MM.1S (cell line): ENCODE measurements around the gene PPA1.

ENCODE experiments used
- DNase-seq: peaks from one replicate; pipeline ENCODE4 v3.0.0-alpha.2; 2015
- H2AFZ ChIP-seq: fragments of 300-600 bp; sonication (generic); 2 replicates; pipeline ENCODE4 v1.6.0; 2016; ENCODE audit warnings: antibody characterized with exemption, low read length
- H3F3A ChIP-seq: fragments of 300-600 bp; sonication (generic); 2 replicates; pipeline ENCODE4 v1.6.1; 2016; ENCODE audit warnings: mild to moderate bottlenecking, antibody characterized with exemption, low read length, moderate library complexity, mixed read lengths; ENCODE audit not compliant: insufficient read depth
- H3K27ac ChIP-seq: fragments of 300-600 bp; sonication (generic); 2 replicates; pipeline ENCODE4 v1.5.1; 2016; ENCODE audit warnings: mild to moderate bottlenecking, low read length
- H3K27me3 ChIP-seq: fragments of 300-600 bp; sonication (generic); replicated peaks from 2 replicates; pipeline ENCODE4 v1.6.0; 2016; ENCODE audit warnings: low read length; ENCODE audit not compliant: insufficient read depth
- H3K36me3 ChIP-seq: fragments of 300-600 bp; sonication (generic); replicated peaks from 2 replicates; pipeline ENCODE4 v1.6.1; 2016; ENCODE audit warnings: mild to moderate bottlenecking, low read length, mixed read lengths; ENCODE audit not compliant: insufficient read depth
- H3K4me1 ChIP-seq: fragments of 300-600 bp; sonication (generic); 2 replicates; pipeline ENCODE4 v1.6.1; 2016; ENCODE audit warnings: low read length, mixed read lengths
- H3K4me2 ChIP-seq: fragments of 300-600 bp; sonication (generic); 2 replicates; pipeline ENCODE4 v1.6.0; 2016; ENCODE audit warnings: low read depth, low read length
- H3K4me3 ChIP-seq: fragments of 300-600 bp; sonication (generic); 2 replicates; pipeline ENCODE4 v1.5.1; 2016; ENCODE audit warnings: low read length, mixed read lengths
- H3K79me2 ChIP-seq: fragments of 300-600 bp; sonication (generic); 2 replicates; pipeline ENCODE4 v1.6.1; 2016; ENCODE audit warnings: mixed run types, low read length, mixed read lengths
- H3K9ac ChIP-seq: fragments of 300-600 bp; sonication (generic); 2 replicates; pipeline ENCODE4 v1.6.1; 2016; ENCODE audit warnings: low read length, mixed read lengths
- H3K9me2 ChIP-seq: fragments of 300-600 bp; sonication (generic); replicated peaks from 2 replicates; pipeline ENCODE4 v1.6.1; 2016; ENCODE audit warnings: mild to moderate bottlenecking, low read length, mixed read lengths; ENCODE audit not compliant: insufficient read depth
- H3K9me3 ChIP-seq: fragments of 300-600 bp; sonication (generic); replicated peaks from 2 replicates; pipeline ENCODE4 v1.6.1; 2016; ENCODE audit warnings: mild to moderate bottlenecking, low read length, mixed read lengths; ENCODE audit not compliant: insufficient read depth
- H4K20me1 ChIP-seq: fragments of 300-600 bp; sonication (generic); 2 replicates; pipeline ENCODE4 v1.6.1; 2016; ENCODE audit warnings: mild to moderate bottlenecking, low read length, moderate library complexity, mixed read lengths; ENCODE audit not compliant: insufficient read depth
- EZH2 ChIP-seq: fragments of 300-600 bp; sonication (generic); optimal IDR thresholded peaks from 2 replicates; pipeline ENCODE3; 2017; ENCODE audit warnings: low read depth, mild to moderate bottlenecking, antibody characterized with exemption, low read length, mixed read lengths
- EZH2phosphoT487 ChIP-seq: fragments of 300-600 bp; sonication (generic); IDR thresholded peaks from 2 replicates; pipeline ENCODE4 v1.6.1; 2018; ENCODE audit warnings: antibody characterized with exemption, low read length
- TF ChIP-seq, protein P1 (sequence below): fragments of 300-600 bp; sonication (generic); IDR thresholded peaks from 2 replicates; pipeline ENCODE4 v1.5.1; 2016; ENCODE audit warnings: antibody characterized with exemption, low read length, mixed read lengths

PPA1 gene

DNA sequence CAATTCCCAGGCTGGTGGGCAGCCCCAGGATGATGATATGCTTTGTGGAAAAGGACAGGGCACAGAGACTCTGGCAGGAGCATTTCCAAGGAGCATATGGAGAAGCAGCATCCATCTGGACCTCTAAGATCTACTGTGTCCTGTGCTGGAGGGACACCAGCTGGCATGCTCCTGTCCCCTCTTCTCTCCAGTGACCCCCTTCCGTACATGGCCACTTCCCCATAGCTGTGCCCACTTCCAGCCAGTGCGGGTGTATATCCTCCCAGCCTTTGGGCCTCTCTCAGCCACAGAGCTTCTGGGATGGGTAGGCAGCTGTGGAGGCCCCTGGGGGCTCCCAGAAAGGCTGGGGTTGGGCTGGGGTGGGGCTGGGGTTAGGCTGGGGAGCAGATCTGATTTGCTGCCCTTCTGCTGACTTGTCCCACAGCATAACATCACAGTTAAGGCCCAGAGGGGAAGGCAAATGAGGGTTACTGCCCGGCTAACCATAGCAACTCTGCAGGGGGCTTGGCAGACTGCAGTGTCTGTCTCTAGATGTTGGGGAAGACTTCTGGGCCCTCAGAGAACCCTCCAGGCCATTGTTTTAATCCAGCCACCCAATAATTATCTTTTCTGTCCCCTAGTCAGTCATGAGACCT is 44.3 kb upstream of the PPA1 start:
- H3K9me2 ChIP-seq, result no peaks in the 10 kb centered on the region
- no peak overlapping the region for H3K27ac ChIP-seq
- no peaks in the 10 kb centered on the region for H3K79me2 ChIP-seq
- H3K36me3 ChIP-seq, result no peaks in the 10 kb centered on the region
- H3K27me3 ChIP-seq, result no peaks in the 10 kb centered on the region
- H3F3A ChIP-seq, result no peaks in the 10 kb centered on the region
- no peak for DNase-seq
- no peak overlapping the region for H3K4me2 ChIP-seq
- H3K4me3 ChIP-seq, result no peak overlapping the region
- no peak overlapping the region for H3K9ac ChIP-seq
- H3K4me1 ChIP-seq, result peaks cover 8% of the 10 kb centered on the region
- H2AFZ ChIP-seq, result no peak overlapping the region
- no peaks in the 10 kb centered on the region for H3K9me3 ChIP-seq
- TF ChIP-seq EZH2phosphoT487, result no peak
- no peak for TF ChIP-seq EZH2
- TF ChIP-seq, protein P1, sequence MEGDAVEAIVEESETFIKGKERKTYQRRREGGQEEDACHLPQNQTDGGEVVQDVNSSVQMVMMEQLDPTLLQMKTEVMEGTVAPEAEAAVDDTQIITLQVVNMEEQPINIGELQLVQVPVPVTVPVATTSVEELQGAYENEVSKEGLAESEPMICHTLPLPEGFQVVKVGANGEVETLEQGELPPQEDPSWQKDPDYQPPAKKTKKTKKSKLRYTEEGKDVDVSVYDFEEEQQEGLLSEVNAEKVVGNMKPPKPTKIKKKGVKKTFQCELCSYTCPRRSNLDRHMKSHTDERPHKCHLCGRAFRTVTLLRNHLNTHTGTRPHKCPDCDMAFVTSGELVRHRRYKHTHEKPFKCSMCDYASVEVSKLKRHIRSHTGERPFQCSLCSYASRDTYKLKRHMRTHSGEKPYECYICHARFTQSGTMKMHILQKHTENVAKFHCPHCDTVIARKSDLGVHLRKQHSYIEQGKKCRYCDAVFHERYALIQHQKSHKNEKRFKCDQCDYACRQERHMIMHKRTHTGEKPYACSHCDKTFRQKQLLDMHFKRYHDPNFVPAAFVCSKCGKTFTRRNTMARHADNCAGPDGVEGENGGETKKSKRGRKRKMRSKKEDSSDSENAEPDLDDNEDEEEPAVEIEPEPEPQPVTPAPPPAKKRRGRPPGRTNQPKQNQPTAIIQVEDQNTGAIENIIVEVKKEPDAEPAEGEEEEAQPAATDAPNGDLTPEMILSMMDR, result no peak
- no peaks in the 10 kb centered on the region for H4K20me1 ChIP-seq

DNA sequence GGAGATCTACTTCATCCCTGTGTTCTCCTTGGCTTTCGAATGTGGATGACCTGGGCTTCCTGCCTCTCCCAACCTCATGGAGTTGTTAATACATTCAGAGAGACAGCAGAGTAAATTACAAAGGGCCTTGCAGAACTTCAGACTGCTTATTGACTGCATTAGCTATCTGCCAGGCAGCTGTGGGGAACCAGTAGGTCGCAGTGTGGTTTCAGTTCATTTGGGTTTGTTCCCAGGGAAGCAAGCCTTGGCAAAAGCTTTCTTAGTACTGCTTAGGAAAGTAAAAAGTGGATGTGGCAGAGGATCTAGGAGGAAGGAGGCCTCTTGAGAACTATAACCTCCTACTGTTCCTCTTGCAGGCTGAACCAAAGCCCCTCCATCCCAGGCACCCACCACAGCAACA is 41.4 kb upstream of the PPA1 start:
- no peaks in the 10 kb centered on the region for H3K79me2 ChIP-seq
- no peaks in the 10 kb centered on the region for H3K9me3 ChIP-seq
- no peaks in the 10 kb centered on the region for H3K9me2 ChIP-seq
- no peaks in the 10 kb centered on the region for H4K20me1 ChIP-seq
- no peaks in the 10 kb centered on the region for H3K27me3 ChIP-seq
- H3K36me3 ChIP-seq, result no peaks in the 10 kb centered on the region
- no peak overlapping the region for H3K27ac ChIP-seq
- no peak overlapping the region for H3K4me2 ChIP-seq
- no peak overlapping the region for H3K4me3 ChIP-seq
- DNase-seq, result peak; percentile 15
- H3K9ac ChIP-seq, result no peak overlapping the region
- H3F3A ChIP-seq, result peaks cover 17% of the 10 kb centered on the region
- TF ChIP-seq, protein P1, result no peak
- no peak for TF ChIP-seq EZH2
- no peak for TF ChIP-seq EZH2phosphoT487
- peaks cover 29% of the 10 kb centered on the region for H3K4me1 ChIP-seq
- H2AFZ ChIP-seq, result no peak overlapping the region

DNA sequence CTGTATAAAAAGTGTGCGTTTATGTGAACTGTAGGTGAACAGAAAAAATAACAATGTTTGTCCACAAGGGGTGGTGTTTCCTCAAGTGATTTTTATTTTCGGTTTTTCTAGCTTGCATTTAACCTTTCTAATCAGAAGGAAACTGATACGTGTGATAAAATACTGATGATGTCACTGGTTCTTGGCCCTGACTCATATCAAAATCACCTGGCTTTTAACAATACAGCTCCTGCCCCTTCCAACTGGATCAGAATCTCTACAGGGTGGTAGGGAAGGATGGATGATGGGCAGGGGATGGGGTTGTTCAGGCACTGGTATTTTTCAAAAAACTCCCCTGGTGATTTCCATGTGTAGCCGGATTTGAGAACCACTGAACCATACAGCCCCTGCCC is 39.7 kb upstream of the PPA1 start:
- DNase-seq, result peak; percentile 78
- Histone ChIP-seq H3K4me2 (peak overlapping the region; percentile 25; the same call in 1 of the 2 replicates), H4K20me1 (no peaks in the 10 kb centered on the region), H3K9me2 (no peaks in the 10 kb centered on the region), H3K36me3 (no peaks in the 10 kb centered on the region), H2AFZ (peak overlapping the region; percentile 43), H3K4me3 (no peak overlapping the region), H3K79me2 (no peaks in the 10 kb centered on the region), H3K27me3 (no peaks in the 10 kb centered on the region), H3K4me1 (peaks cover 29% of the 10 kb centered on the region), H3K27ac (peak overlapping the region; percentile 14; the same call in 1 of the 2 replicates), H3F3A (peaks cover 17% of the 10 kb centered on the region), H3K9ac (no peak overlapping the region), H3K9me3 (no peaks in the 10 kb centered on the region)
- TF ChIP-seq, protein P1, result peak; percentile 62
- no peak for TF ChIP-seq EZH2
